Tibial nerve (tissue), 4 donors: Measurements from ENCODE around the gene SUSD4.

Experiments
- CTCF ChIP-seq, 5 experiments: fragments of 200-600 bp in 3 of 5; fragments of 450-650 bp in 2 of 5; sonication (generic) in 3 of 5; IDR thresholded peaks; one replicate each; pipeline ENCODE4 v1.5.1; 2016 to 2019; ENCODE audit warnings: antibody characterized with exemption in 5 of 5, mild to moderate bottlenecking in 3 of 5, moderate library complexity in 2 of 5
- EP300 ChIP-seq, 2 donors: sonication (generic); formaldehyde crosslinking; IDR thresholded peaks; one replicate each; pipeline ENCODE4 v1.6.1; 2017; ENCODE audit warnings: antibody characterized with exemption in 2 of 2, mild to moderate bottlenecking in 1 of 2
- POLR2A ChIP-seq, 2 donors: fragments of 450-650 bp; IDR thresholded peaks; one replicate each; pipeline ENCODE4 v1.6.1; 2017; ENCODE audit warnings: antibody characterized with exemption in 2 of 2, mild to moderate bottlenecking in 2 of 2, moderate library complexity in 2 of 2

- TF ChIP-seq CTCF (IDR thresholded peaks at IDR 0.05) (no peak), POLR2A (IDR thresholded peaks at IDR 0.05) (no peak), EP300 (IDR thresholded peaks at IDR 0.05) (no peak)
Measured at GRCh38 chr1:223216531-223217205, 147.3 kb downstream of the SUSD4 start.
